Measurements from ENCODE around the gene INPP5D. TPM values are rescaled to one million over a fixed set of nuclear protein-coding genes. Genes with fewer than 3 reads are reported as not detected.
"Not testable (repeated sequence)": the region's sequence is repeated elsewhere in the genome, so short reads cannot be mapped to it uniquely, and the experiment has no call there.

INPP5D gene
- 1 to 10 TPM; 7.2 to 9.3 TPM for total RNA-seq
- long read RNA-seq, partial matches to known transcripts, result 3 of 3 reads
- long read RNA-seq, other reads (novel, unspliced or antisense), result 0 of 3 reads

DNA sequence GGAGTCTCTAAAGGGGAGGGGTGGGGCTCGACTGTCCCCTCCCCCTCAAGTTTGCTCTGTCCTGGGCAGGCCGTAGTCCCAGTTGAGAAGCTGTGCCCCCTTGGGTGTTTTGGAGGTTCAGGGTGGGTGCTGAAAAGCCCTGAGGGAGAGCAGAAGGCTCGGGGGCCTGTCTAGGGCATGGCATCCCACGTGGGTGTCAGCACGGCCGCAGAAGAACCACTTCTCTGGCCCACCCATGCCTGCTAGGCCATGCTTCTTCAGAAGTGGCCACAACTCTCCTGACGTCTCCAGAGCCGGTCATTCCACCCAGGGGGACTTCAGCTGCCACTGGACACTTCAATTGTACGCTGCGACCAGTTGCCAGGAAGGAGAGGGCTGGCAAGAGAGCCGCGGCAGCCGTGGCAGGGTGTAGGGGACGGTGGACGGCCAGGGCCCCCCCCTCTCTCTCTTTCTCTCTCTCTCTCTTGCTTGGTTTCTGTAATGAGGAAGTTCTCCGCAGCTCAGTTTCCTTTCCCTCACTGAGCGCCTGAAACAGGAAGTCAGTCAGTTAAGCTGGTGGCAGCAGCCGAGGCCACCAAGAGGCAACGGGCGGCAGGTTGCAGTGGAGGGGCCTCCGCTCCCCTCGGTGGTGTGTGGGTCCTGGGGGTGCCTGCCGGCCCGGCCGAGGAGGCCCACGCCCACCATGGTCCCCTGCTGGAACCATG lies at the start of gene INPP5D:
Gene INPP5D (plus strand): TSS at position 546 of the 704 bp plus-strand sequence. CDS start 137 bp downstream, at position 683.
- intact Hi-C loops (cut with DNase I), result loop anchor here (10.0 kb wide), 2 partner anchors 185 to 205 kb away; partner anchors contain the start of gene SNORC (in 1 of the 2)
- DNase-seq, result peak; percentile 53
- peak; percentile 51 to 68 for ATAC-seq

GRCh38 chr2:233010569-233011267 lies 49.4 kb upstream of the INPP5D start:
- intact Hi-C loops (cut with DNase I), result no loop called here
- no peak for DNase-seq

GRCh38 chr2:233011268-233011650 lies 48.9 kb upstream of the INPP5D start:
- ATAC-seq (no peak), DNase-seq (no peak)
- intact Hi-C loops (cut with DNase I), result no loop called here

More at GRCh38 chr2:233010569-233011267, 49.4 kb upstream of the INPP5D start:
- no peak for ATAC-seq

DNA sequence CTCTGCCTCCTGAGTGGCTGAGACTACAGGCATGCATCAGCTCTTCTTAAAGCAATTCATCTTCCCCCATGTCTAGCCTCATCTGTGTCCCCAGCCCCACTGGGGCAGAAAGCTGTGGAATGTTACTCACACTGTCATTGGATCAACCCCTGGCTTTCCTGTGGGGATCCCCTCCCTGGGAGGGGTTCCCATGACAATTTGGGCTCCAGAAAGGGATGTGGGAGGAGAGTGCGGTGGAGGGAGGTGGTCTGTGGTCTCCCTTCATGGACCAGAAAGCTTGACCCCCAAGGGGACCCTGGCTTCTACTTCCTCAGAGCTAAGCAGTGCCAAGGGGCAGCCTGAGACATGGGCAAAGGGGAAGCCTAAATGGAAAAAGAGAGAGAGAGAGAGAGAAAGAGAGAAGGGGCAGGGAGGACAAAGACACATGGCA lies 48.4 kb upstream of the INPP5D start:
- ATAC-seq, result no peak
- no peak for DNase-seq
- intact Hi-C loops (cut with DNase I), result no loop called here

GRCh38 chr2:233012301-233012971 lies 47.7 kb upstream of the INPP5D start:
- intact Hi-C loops (cut with DNase I), result no loop called here
- DNase-seq (no peak), ATAC-seq (no peak)

DNA sequence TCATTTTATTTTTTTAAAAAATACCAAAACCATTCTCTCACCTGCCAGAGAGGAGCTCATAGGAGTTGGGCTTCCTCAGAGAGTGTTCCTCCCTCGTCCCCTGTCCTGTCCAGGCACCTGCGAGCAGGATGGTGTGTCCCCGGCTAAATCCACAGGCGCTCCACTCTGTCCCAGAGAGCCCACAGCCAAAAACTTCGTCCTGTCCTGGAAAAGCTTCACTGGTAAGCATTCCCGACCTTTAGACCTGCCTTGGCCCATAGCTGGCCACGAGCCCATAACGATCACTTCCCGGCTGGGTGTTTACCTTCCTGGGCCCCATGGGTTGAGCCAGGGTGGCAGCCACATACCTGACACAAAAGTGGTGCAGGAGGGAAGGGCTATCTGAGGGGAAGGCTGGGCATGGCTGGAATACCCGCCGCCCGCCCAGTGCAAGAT lies 47.1 kb upstream of the INPP5D start, which contains the start of gene NGEF:
Gene NGEF (minus strand): TSS at position 230 of the 435 bp plus-strand sequence. CDS start 38,366 bp downstream, outside the sequence.
- intact Hi-C loops (cut with DNase I), result no loop called here
- DNase-seq (no peak), ATAC-seq (no peak)

DNA sequence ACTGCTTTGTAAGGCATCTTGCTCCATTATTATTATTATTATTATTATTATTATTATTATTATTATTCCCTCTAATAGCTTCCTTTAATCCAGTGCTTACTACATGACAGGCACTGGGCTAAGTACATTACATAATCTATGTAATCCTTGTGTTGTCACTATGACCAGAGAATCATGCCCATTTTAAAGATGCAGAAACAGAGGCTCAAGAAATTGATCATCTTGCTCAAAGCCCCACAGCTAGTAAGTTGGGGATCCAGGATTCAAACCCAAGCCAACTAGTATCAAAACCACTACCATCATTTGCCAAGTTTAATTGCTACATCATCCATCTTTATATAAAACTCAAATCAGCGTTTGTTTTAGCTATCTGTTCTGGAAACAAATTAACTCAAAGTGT lies 46.5 kb upstream of the INPP5D start:
- intact Hi-C loops (cut with DNase I), result no loop called here
- DNase-seq (no peak), ATAC-seq (no peak)

DNA sequence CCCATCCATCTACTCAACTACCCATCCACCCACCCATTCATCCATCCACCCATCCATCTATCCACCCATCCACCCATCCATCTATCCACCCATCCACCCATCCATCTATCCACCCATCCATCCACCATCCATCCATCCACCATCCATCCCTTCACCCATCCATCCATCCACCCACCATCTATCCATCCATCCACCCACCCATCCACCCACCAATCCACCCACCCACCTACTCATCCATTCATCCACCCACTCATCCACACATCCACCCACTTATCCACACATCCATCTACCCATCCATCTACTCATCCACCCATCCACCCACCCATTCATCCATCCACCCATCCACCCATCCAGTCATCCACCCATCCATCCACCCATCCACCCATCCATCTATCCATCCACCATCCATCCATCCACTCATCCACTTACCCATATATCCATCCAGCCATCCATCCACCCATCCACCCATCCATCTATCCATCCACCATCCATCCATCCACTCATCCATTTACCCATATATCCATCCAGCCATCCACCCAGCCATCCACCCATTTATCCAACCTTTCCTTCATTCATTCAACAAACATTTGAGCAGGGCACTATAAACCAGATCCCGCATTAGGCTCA lies 45.0 kb upstream of the INPP5D start:
- ATAC-seq (no peak), DNase-seq (no peak)
- intact Hi-C loops (cut with DNase I), result no loop called here

- intact Hi-C loops (cut with DNase I), result no loop called here
- no peak for ATAC-seq
- DNase-seq, result no peak
These were observed 42.2 kb upstream of the INPP5D start for GRCh38 chr2:233017947-233018346.

DNA sequence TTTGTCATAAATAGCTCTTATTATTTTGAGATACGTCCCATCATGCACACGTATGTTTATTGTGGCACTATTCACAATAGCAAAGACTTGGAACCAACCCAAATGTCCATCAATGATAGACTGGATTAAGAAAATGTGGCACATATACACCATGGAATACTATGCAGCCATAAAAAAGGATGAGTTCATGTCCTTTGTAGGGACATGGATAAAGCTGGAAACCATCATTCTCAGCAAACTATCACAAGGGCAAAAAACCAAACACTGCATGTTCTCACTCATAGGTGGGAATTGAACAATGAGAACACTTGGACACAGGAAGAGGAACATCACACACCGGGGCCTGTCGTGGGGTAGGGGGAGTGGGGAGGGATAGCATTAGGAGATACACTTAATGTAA lies 40.5 kb upstream of the INPP5D start:
- intact Hi-C loops (cut with DNase I); DNase-seq; ATAC-seq: not testable (repeated sequence)

GRCh38 chr2:233020454-233020853 lies 39.7 kb upstream of the INPP5D start:
- ATAC-seq (no peak), DNase-seq (no peak)
- intact Hi-C loops (cut with DNase I), result no loop called here

DNA sequence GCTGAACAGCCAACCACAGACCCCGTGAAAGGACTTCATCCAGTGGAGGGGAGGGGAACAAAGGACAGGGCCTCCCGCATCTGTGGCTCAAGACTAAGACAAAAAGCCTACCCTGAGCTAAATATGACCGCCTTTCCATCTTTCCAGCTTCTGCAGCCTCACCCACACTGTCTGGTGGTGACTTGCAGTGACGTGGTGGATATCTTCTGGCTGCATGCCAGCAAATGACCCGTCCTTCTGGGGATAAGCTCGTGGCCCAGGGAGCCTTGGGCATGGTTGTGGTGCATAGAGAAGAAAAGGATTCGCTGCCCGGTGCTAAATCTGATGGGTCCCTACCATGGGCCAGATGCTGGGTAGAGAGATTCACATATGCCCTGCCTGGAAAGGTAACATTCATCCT lies 38.4 kb upstream of the INPP5D start:
- ATAC-seq, result no peak
- intact Hi-C loops (cut with DNase I), result no loop called here
- no peak for DNase-seq

DNA sequence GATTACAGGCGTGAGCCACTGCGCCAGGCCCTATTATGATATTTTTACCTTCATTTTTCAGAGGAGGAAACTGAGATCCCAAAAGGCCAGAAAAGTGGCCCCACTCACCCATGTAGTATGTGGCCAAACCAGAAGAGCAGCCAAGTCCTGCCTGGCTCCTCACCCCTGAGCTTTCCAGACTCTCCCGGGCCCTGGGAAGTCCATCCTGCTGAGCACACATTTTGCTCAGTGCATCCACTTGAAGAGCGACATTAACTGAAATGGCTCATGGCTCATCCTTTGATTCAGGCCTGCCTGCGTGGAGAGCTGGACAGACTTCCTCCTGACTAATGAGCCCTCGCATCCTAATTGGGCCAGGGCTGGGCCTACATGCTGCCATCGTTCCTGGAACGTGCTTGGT lies 37.6 kb upstream of the INPP5D start:
- no peak for ATAC-seq
- DNase-seq, result no peak
- intact Hi-C loops (cut with DNase I), result no loop called here

DNA sequence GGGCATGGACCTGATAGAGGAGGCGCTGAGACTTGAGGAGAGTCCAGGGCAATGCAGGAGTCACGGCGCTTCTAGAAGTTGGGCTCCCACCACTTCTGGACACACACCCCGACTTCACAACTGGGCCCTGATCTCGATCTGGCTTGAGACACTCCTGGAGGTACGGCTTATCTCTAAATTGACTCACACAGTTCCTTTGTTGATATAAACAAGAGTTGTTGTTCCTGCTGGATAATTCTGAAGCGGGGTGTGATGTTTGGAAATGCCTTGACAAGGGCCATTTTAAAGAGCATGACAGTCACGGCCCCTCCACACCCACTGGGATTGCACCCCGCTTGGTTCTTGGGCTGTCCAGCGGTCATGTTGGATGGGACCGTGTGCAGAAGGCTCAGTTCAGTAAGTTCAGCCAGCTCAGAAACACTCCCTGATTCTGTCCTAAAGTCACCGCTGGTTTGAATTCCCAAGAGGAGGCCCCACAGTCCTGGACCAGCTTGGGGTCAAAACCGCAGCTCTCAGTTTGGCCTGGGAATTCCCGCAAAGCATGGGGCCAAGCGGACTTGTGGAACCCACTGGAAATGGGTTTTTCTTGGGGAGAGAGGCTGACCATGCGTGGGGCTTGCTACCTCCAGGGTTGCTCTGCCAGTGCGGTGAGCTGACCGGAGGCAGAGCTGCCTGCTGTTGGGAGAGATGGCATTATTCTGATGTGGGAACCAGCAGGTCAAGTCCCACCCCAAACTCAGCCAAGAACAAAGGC lies 37.0 kb upstream of the INPP5D start:
- intact Hi-C loops (cut with DNase I), result no loop called here
- DNase-seq (no peak), ATAC-seq (no peak)

- ATAC-seq (no peak), DNase-seq (no peak)
- intact Hi-C loops (cut with DNase I), result no loop called here
These were observed 36.3 kb upstream of the INPP5D start for GRCh38 chr2:233023761-233024410.

DNA sequence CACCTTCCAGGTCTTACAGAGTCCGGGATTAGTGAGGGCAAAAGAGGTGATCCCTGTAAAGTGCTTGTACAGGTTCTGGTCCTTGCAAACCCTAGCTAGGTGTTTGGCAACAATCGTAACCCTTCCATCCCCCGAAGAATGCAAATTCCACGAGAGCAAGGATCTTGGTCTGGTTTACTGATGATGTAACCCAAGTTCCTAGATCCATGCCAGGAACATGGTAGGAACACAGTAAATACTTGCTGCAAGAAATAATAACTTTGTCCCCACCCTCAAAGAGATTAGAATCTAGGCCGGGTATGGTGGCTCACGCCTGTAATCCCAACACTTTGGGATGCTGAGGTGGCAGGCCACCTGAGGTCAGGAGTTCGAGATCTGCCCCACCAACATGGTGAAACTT lies 34.4 kb upstream of the INPP5D start:
- no peak for ATAC-seq
- intact Hi-C loops (cut with DNase I), result no loop called here
- DNase-seq, result no peak

GRCh38 chr2:233026198-233026813 lies 33.8 kb upstream of the INPP5D start:
- intact Hi-C loops (cut with DNase I), result no loop called here
- DNase-seq, result no peak

GRCh38 chr2:233029321-233029720 lies 30.8 kb upstream of the INPP5D start:
- ATAC-seq (no peak), DNase-seq (no peak)
- intact Hi-C loops (cut with DNase I), result no loop called here

More at GRCh38 chr2:233026198-233026813, 33.8 kb upstream of the INPP5D start:
- ATAC-seq, result no peak

Data from left cardiac atrium (tissue), 4 donors.